NT2/D1 (cell line): Measurements from ENCODE around the gene WT1.

Experiments
- SUZ12 ChIP-seq: IDR thresholded peaks from 2 replicates; pipeline ENCODE4 v1.6.1; 2011; ENCODE audit not compliant: insufficient read length, insufficient read depth; ENCODE audit errors: extremely low read depth
- ZNF274 ChIP-seq: IDR thresholded peaks from 2 replicates; pipeline ENCODE4 v1.6.1; 2011; ENCODE audit warnings: mild to moderate bottlenecking, low read depth, low read length

DNA sequence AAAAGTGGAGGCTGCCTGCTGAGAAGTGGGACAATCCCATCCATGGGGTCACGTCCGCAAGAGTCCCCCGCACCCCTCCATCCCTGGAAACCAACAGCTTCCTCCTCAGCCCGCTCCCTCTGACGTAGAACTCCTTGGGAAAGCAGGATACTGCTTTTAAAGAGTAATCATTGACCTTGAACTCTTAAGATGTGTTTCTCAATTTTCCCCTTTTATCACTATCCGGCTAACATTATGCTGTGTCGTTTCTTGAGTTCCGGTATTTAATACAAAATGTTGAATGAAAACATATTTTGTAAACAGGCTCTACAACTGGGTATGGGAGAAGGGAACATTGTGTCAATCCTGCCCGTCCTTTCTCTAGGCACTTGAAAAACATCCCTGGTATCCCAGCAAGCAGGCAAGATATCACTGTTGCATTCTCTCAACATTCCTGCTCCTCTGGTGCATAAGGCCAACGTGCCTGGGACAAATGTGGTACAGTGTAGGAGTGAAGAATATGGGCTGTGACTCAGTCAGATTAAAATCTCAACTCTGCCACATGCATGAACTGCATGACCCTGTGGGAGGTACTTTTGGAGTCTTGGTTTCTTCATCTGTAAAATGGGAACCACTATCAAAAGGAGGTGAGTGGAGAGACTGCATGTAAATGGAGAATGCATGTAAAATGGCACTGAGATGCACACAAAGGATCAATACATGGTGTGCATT is 52.8 kb downstream of the WT1 start:
- TF ChIP-seq ZNF274 (no peak), SUZ12 (no peak)
